Kidney (tissue), 14 donors: ENCODE results near the gene PLEKHJ1. TPM values are rescaled to one million over a fixed set of nuclear protein-coding genes. Genes with fewer than 3 reads are reported as not detected.

Experiments
- DNase-seq, 5 donors: peaks; one replicate each; pipeline ENCODE4 v3.0.0-alpha.2; 2013 to 2020
- FAIRE-seq: peaks from 2 replicates; lab custom pipeline; 2012; peaks lifted over from hg19 to GRCh38; lab: Jason Lieb, UNC
- H3K27ac ChIP-seq, 2 donors: one replicate each; pipeline ENCODE4 v1.7.0; 2013; ENCODE audit warnings: low read depth in 2 of 2, low read length in 2 of 2, inconsistent platforms in 1 of 2
- H3K27me3 ChIP-seq: one replicate; pipeline ENCODE4 v1.7.1; 2013; ENCODE audit warnings: low read length, inconsistent platforms; ENCODE audit not compliant: control insufficient read depth, insufficient read depth
- H3K36me3 ChIP-seq, 3 donors: one replicate each; pipeline versions ENCODE4 v1.7.0 to v1.7.1; 2013; ENCODE audit warnings: low read length in 3 of 3, control low read depth in 1 of 3, inconsistent platforms in 1 of 3; ENCODE audit not compliant: insufficient read depth in 3 of 3, control insufficient read depth in 2 of 3
- H3K4me1 ChIP-seq, 3 donors: one replicate each; pipeline versions ENCODE4 v1.7.0 to v1.7.1; 2013; ENCODE audit warnings: low read length in 3 of 3, inconsistent platforms in 1 of 3, low read depth in 1 of 3; ENCODE audit not compliant: control insufficient read depth in 2 of 3, insufficient read depth in 2 of 3
- H3K4me3 ChIP-seq, 3 donors: one replicate each; pipeline versions ENCODE4 v1.7.0 to v1.8.1; 2013; ENCODE audit warnings: low read length in 3 of 3, control low read depth in 1 of 3, inconsistent platforms in 1 of 3
- H3K9ac ChIP-seq, 3 donors: one replicate each; pipeline versions ENCODE4 v1.7.0 to v1.7.1; 2013; ENCODE audit warnings: low read length in 3 of 3, control low read depth in 1 of 3, inconsistent platforms in 1 of 3
- H3K9me3 ChIP-seq, 3 donors: one replicate each; pipeline versions ENCODE4 v1.7.0 to v1.7.1; 2013; ENCODE audit warnings: low read length in 3 of 3, control low read depth in 1 of 3, inconsistent platforms in 1 of 3; ENCODE audit not compliant: control insufficient read depth in 2 of 3, insufficient read depth in 1 of 3
- intact Hi-C: fragments of 100-400 bp; cut with DNase I; formaldehyde crosslinking; loops from one replicate; pipeline ENCODE4 v1.11.1; 2022
- polyA plus RNA-seq: library from polyadenylated mRNA; stranded (reverse); fragments of 350-450 nt; fragmentation: Illumina TruSeq; extraction: RNeasy Lipid Tissue Mini Kit (QIAGEN cat#74804); gene quantifications from one replicate; pipeline ENCODE4 v1.2.3, GENCODE V29; 2014; ENCODE audit warnings: low read depth, low replicate concordance; ENCODE audit not compliant: insufficient read depth
- total RNA-seq: library from RNA; stranded (reverse); fragmentation: NEBNext Ultra II Directional; extraction: Animal tissue kit (Norgen Biotek cat#: 25700); gene quantifications from one replicate; pipeline ENCODE4 v1.2.1, GENCODE V29; 2021
- TF ChIP-seq, protein P1 (sequence below): IDR thresholded peaks from 3 replicates; pipeline ENCODE4 v1.5.1; 2012; ENCODE audit warnings: mild to moderate bottlenecking, moderate library complexity, borderline replicate concordance; ENCODE audit not compliant: insufficient read depth; ENCODE audit errors: extremely low read depth
- donor health status: control.
- donor health status: control.
- donor health status: control.
- donor health status: control.
- donor health status: control.
- donor health status: DM: yes; HTN: yes; CAD: no.
- donor health status: Normal renal cell carcinoma (clear cell type).

PLEKHJ1 gene
- total and polyA plus RNA-seq, 2 donors from 2014 or later: 59.7 to 156 TPM

DNA sequence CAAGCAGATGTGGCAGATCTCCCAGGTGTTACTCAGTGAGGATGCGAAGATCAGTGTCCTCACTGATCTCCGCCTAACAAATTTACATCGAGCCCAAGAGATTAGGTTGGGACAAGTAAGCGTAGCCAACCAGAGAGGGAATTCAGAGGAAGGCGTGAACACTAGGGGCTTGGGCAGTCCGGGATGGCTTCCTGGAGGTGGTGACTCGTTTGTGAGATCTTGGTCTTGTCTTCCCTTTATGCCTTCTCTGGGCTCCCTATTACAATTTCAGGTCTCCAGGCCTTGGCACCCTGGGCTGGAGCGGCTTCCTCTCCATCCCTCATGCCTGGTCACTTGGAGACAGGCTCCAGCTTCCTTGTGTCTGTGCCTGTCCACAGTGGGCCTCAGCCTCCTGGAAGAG lies 6.7 kb upstream of the PLEKHJ1 start:
- no peaks in the 10 kb centered on the region for H3K27me3 ChIP-seq
- H3K4me1 ChIP-seq: peaks cover 0 to 34% (median 33%) of the 10 kb centered on the region in 3 donors
- no peak overlapping the region for H3K4me3 ChIP-seq
- H3K36me3 ChIP-seq: peaks cover 0 to 40% (median 10%) of the 10 kb centered on the region in 3 donors
- H3K9ac ChIP-seq: no peak overlapping the region
- no peaks in the 10 kb centered on the region for H3K9me3 ChIP-seq
- no peak for FAIRE-seq
- TF ChIP-seq, protein P1, sequence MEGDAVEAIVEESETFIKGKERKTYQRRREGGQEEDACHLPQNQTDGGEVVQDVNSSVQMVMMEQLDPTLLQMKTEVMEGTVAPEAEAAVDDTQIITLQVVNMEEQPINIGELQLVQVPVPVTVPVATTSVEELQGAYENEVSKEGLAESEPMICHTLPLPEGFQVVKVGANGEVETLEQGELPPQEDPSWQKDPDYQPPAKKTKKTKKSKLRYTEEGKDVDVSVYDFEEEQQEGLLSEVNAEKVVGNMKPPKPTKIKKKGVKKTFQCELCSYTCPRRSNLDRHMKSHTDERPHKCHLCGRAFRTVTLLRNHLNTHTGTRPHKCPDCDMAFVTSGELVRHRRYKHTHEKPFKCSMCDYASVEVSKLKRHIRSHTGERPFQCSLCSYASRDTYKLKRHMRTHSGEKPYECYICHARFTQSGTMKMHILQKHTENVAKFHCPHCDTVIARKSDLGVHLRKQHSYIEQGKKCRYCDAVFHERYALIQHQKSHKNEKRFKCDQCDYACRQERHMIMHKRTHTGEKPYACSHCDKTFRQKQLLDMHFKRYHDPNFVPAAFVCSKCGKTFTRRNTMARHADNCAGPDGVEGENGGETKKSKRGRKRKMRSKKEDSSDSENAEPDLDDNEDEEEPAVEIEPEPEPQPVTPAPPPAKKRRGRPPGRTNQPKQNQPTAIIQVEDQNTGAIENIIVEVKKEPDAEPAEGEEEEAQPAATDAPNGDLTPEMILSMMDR: no peak
- intact Hi-C loops: no loop called here
- no peak overlapping the region for H3K27ac ChIP-seq
- DNase-seq: no peak

DNA sequence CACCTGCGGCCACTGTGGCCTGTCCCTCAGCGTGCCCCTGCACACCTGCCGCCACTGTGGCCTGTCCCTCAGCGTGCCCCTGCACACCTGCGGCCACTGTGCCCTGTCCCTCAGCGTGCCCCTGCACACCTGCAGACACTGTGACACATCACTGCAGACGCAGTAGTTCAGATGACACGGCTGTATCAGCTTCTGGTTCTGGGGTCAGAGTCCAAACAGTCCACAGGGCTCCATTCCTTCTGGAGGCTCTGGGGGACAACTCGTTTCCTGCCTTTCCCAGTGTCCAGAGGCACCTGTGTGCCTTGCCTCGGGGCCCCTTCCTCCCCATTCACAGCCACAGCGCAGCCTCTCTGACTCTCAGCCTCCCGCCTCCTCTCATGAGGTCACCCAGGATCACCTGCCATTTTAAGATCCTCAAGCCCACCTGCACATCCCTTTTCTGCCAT lies 6.0 kb upstream of the PLEKHJ1 start:
- H3K27ac ChIP-seq: no peak overlapping the region

DNA sequence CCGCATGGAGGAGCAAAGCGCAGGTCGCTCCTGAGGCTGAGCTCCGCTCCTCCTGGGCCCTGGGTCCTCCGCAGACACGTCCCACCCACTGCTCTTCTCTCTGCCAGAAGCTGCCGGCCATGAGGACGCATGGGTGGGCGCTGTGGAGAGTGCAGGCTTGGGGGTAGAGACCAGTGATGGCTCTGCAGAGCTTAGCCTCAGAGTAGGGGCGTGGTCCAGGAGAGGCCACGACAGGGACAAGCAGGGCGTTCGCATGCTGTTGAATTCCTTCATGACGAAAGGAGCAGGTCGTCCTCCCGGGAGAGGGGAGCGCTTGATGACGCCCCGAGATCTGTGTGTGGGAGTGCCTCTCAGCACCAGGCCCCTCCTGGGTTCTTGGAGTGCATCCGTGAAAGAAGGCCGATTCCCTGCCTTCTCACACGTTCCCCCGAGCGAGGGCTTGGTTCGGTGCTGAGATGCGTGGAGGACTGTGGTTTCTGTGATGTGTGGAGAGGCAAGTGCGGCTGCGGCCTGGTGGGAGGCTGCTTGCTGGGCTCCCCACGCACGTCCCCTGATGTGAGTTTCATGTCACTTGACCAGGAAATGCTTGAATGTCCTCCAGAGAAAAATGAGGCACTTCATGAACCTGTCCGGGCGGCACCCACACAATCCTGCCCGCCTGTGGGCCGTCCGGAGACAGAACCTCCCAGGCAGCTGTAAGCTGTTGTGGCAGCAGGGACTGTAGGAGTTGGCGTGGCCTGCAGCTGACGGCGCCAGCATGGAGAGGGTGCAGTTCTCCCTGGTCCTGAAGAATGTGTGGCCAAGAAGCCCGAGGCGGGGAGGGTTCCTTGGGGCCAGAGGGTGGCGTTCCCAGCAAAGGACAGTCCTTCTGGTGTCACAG lies 5.0 kb upstream of the PLEKHJ1 start:
- Histone ChIP-seq H3K9ac (peak overlapping the region in 1 of 3 donors; percentile 53), H3K27me3 (no peaks in the 10 kb centered on the region), H3K4me1 (peaks cover 2 to 41% (median 33%) of the 10 kb centered on the region in 3 donors), H3K36me3 (peaks cover 0 to 28% (median 10%) of the 10 kb centered on the region in 3 donors), H3K27ac (peak overlapping the region in 1 of 2 donors; percentile 32), H3K4me3 (no peak overlapping the region), H3K9me3 (no peaks in the 10 kb centered on the region)
- no peak for FAIRE-seq
- DNase-seq: peak in 1 of 5 donors; percentile 66
- intact Hi-C loops: no loop called here
- TF ChIP-seq, protein P1: no peak

More for the DNA sequence above, 6.0 kb upstream of the PLEKHJ1 start:
- FAIRE-seq (no peak), DNase-seq (peak in 1 of 5 donors; percentile 69)
- Histone ChIP-seq H3K9me3 (no peaks in the 10 kb centered on the region), H3K4me3 (no peak overlapping the region), H3K9ac (no peak overlapping the region), H3K36me3 (peaks cover 0 to 36% (median 10%) of the 10 kb centered on the region in 3 donors), H3K4me1 (peaks cover 2 to 41% (median 33%) of the 10 kb centered on the region in 3 donors), H3K27me3 (no peaks in the 10 kb centered on the region)
- TF ChIP-seq, protein P1: no peak
- intact Hi-C loops: no loop called here
